Ovary (tissue), 3 donors: ENCODE data around the gene USP32.

Experiments used
- EP300 ChIP-seq: sonication (generic); formaldehyde crosslinking; IDR thresholded peaks from one replicate; pipeline ENCODE4 v1.6.1; 2017; ENCODE audit warnings: antibody characterized with exemption
- POLR2A ChIP-seq: fragments of 450-650 bp; IDR thresholded peaks from one replicate; pipeline ENCODE4 v1.6.1; 2017; ENCODE audit warnings: antibody characterized with exemption, mild to moderate bottlenecking, moderate library complexity
- TF ChIP-seq, protein P1 (sequence below), 3 donors: fragments of 450-650 bp in 2 of 3; fragments of 200-600 bp in 1 of 3; IDR thresholded peaks; one replicate each; pipeline versions ENCODE4 v1.5.1 to v1.8.0; 2016 to 2022; ENCODE audit warnings: antibody characterized with exemption in 3 of 3, mild to moderate bottlenecking in 1 of 3
- donor health status: DM: no; HTN: no; CAD: no.

DNA sequence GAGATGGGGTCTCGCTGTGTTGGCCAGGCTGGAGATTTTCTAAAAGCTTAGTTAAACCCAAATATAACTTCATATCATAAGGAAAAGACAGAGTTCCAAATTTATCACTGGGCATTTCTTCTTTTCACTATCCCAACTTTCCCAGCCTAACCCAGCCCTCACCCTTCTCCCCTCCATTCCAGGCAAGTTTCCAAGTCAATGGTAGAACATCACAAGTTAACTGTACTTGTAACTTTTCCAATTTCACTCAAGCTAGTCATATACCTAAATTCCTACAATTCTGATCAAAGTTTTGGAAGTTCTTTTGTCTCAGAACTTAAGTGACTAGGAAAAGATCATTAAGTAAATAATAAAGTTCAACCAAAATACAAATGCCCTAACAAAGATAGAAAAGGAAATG, 61.2 kb downstream of the USP32 start:
- TF ChIP-seq, protein P1, sequence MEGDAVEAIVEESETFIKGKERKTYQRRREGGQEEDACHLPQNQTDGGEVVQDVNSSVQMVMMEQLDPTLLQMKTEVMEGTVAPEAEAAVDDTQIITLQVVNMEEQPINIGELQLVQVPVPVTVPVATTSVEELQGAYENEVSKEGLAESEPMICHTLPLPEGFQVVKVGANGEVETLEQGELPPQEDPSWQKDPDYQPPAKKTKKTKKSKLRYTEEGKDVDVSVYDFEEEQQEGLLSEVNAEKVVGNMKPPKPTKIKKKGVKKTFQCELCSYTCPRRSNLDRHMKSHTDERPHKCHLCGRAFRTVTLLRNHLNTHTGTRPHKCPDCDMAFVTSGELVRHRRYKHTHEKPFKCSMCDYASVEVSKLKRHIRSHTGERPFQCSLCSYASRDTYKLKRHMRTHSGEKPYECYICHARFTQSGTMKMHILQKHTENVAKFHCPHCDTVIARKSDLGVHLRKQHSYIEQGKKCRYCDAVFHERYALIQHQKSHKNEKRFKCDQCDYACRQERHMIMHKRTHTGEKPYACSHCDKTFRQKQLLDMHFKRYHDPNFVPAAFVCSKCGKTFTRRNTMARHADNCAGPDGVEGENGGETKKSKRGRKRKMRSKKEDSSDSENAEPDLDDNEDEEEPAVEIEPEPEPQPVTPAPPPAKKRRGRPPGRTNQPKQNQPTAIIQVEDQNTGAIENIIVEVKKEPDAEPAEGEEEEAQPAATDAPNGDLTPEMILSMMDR (IDR thresholded peaks at IDR 0.05), result no peak
- TF ChIP-seq POLR2A (no peak), EP300 (no peak)
